HUES64 (cell line): ENCODE data around the gene METAP1D.
"Not testable (repeated sequence)": the region's sequence is repeated elsewhere in the genome, so short reads cannot be mapped to it uniquely, and the experiment has no call there.

Experiments used
- H3K27ac ChIP-seq: 2 replicates; pipeline ENCODE4 v1.7.0; 2013; ENCODE audit warnings: low read depth, low read length, inconsistent platforms
- H3K27me3 ChIP-seq: 2 replicates; pipeline ENCODE4 v1.6.1; 2013; ENCODE audit warnings: mild to moderate bottlenecking, low read length; ENCODE audit not compliant: insufficient read depth
- H3K36me3 ChIP-seq: 2 replicates; pipeline ENCODE4 v1.6.1; 2013; ENCODE audit warnings: mild to moderate bottlenecking, low read length; ENCODE audit not compliant: insufficient read depth
- H3K4me1 ChIP-seq: 2 replicates; pipeline ENCODE4 v1.6.1; 2013; ENCODE audit warnings: mild to moderate bottlenecking, low read length, moderate library complexity; ENCODE audit not compliant: insufficient read depth
- H3K4me3 ChIP-seq: 2 replicates; pipeline ENCODE4 v1.5.1; 2013; ENCODE audit warnings: mild to moderate bottlenecking, low read length, moderate library complexity
- H3K9ac ChIP-seq: 2 replicates; pipeline ENCODE4 v1.6.1; 2013; ENCODE audit warnings: mild to moderate bottlenecking, low read depth, low read length
- H3K9me3 ChIP-seq: 2 replicates; pipeline ENCODE4 v1.6.1; 2013; ENCODE audit warnings: low read depth, low read length; ENCODE audit not compliant: insufficient read depth
- WGBS: fragments of 150-250, 120-280 bp; methylation state at CpG from one replicate; pipeline ENCODE4 v1.1.7; 2013; ENCODE audit warnings: missing lambda C conversion rate; 5-methylcytosine and 5-hydroxymethylcytosine counted together

The METAP1D gene

GRCh38 chr2:172114176-172114575 lies 114.4 kb downstream of the METAP1D start:
- H3K27me3 ChIP-seq = peaks cover 12% of the 10 kb centered on the region
- not testable (repeated sequence) for H3K9ac ChIP-seq, H3K27ac ChIP-seq, H3K9me3 ChIP-seq, H3K4me3 ChIP-seq, H3K36me3 ChIP-seq, H3K4me1 ChIP-seq
- WGBS = 98% methylated on average over 6 of the region's 6 CpGs

DNA sequence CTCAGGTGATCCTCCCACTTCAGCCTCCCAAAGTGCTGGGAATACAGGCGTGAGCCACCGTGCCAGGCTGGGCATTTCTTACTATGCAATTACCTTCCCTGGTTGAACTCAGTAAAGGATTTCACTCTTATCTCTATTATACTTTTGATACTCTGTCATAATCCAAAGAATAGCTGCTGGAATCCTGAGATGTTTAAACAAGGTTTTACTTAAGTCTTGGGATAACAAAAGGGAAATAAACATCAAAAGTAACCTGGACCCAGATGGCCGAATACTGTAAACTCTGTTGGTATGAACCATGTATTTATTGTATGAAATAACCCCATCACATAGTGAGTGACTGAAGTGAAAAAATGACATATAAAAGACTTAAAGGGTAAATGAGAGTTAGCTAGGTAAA lies 114.8 kb downstream of the METAP1D start:
- Histone ChIP-seq H3K4me3 (no peak overlapping the region), H3K27me3 (peaks cover 8% of the 10 kb centered on the region), H3K36me3 (no peaks in the 10 kb centered on the region), H3K9me3 (no peaks in the 10 kb centered on the region), H3K9ac (no peak overlapping the region), H3K4me1 (peaks cover 4% of the 10 kb centered on the region; the same call in 1 of the 2 replicates), H3K27ac (no peak overlapping the region)
- WGBS = 90% methylated on average over 3 of the region's 3 CpGs

DNA sequence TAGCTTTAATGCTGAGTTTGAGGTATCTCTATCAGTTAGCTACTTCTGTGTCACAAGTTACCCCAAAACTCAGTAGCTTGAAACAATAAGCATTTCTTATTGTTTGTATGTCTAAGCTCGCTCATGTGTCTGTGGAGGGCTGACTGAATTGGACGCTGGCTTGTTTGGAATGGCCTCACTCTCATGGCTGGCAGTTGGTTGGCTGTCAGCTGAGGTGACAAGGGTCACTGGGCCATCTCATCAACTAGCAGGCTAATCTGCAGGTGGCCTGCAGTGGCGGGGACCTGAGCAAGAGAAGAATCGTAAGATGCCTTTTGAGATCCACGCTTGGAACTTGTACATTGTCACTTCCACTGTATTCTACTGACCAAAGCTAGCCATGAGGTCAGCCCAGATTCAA lies 116.4 kb downstream of the METAP1D start:
- Histone ChIP-seq H3K4me1 (no peaks in the 10 kb centered on the region), H3K9me3 (no peaks in the 10 kb centered on the region), H3K27ac (no peak overlapping the region), H3K36me3 (no peaks in the 10 kb centered on the region), H3K27me3 (no peaks in the 10 kb centered on the region), H3K9ac (no peak overlapping the region), H3K4me3 (no peak overlapping the region)
- WGBS = 92% methylated on average over 5 of the region's 5 CpGs

GRCh38 chr2:172119089-172119488 lies 119.3 kb downstream of the METAP1D start:
- Histone ChIP-seq H3K4me1 (no peaks in the 10 kb centered on the region), H3K27me3 (no peaks in the 10 kb centered on the region), H3K36me3 (no peaks in the 10 kb centered on the region), H3K9me3 (no peaks in the 10 kb centered on the region), H3K4me3 (no peak overlapping the region), H3K27ac (no peak overlapping the region), H3K9ac (no peak overlapping the region)

- Histone ChIP-seq H3K4me1 (no peaks in the 10 kb centered on the region), H3K9me3 (no peaks in the 10 kb centered on the region), H3K27ac (no peak overlapping the region), H3K27me3 (no peaks in the 10 kb centered on the region), H3K9ac (no peak overlapping the region), H3K36me3 (no peaks in the 10 kb centered on the region), H3K4me3 (no peak overlapping the region)
- WGBS = 97% methylated on average over 2 of the region's 2 CpGs
These were observed 120.4 kb downstream of the METAP1D start for GRCh38 chr2:172120118-172120517.

GRCh38 chr2:172128484-172128883 lies 128.7 kb downstream of the METAP1D start:
- Histone ChIP-seq H3K27me3 (no peaks in the 10 kb centered on the region), H3K27ac (no peak overlapping the region), H3K9ac (no peak overlapping the region), H3K9me3 (no peaks in the 10 kb centered on the region), H3K4me1 (peaks cover 20% of the 10 kb centered on the region), H3K4me3 (no peak overlapping the region), H3K36me3 (no peaks in the 10 kb centered on the region)

DNA sequence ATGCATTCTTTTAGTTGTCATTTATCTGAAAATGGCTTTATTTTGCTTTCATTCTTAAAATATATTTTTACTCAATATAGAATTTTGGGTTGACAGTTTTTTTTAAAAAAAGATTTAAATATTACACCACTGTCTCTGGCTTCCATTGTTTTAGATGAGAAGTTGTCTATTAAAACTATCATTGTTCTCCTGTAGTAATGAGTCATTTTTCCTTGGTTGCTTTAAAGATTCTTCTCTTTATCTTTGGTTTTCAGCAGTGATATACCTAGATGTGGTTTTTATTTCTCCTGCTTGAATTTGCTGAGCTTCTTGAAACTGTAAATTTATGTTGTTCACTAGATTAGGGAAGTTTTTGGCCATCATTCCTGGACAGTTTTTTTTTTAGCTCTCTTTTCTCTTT lies 129.7 kb downstream of the METAP1D start:
- no peak overlapping the region for H3K9ac ChIP-seq
- no peak overlapping the region for H3K27ac ChIP-seq
- H3K36me3 ChIP-seq = no peaks in the 10 kb centered on the region
- H3K9me3 ChIP-seq = no peaks in the 10 kb centered on the region
- H3K4me3 ChIP-seq = no peak overlapping the region
- H3K4me1 ChIP-seq = peaks cover 20% of the 10 kb centered on the region
- no peaks in the 10 kb centered on the region for H3K27me3 ChIP-seq
